ENCODE measurements around the gene MPO.

GRCh38 chr17:58253082-58253481, 27.7 kb downstream of the MPO start:
- TF ChIP-seq GATA3 (IDR thresholded peaks at IDR 0.05; ENCODE audit: low read depth, low read length) (no peak), GATA2 (IDR thresholded peaks at IDR 0.05; ENCODE audit: low read depth, low read length) (no peak)
